GM23248 (cell line): ENCODE measurements around the gene SLC5A10.
"Not testable (repeated sequence)": the region's sequence is repeated elsewhere in the genome, so short reads cannot be mapped to it uniquely, and the experiment has no call there.

Source experiments
- EZH2 ChIP-seq: fragments of 200-600 bp; sonication (generic); IDR thresholded peaks from 2 replicates; pipeline ENCODE4 v1.6.1; 2018; ENCODE audit warnings: antibody characterized with exemption, mild to moderate bottlenecking; ENCODE audit not compliant: insufficient read depth, poor library complexity, severe bottlenecking
- EZH2phosphoT487 ChIP-seq: fragments of 200-600 bp; sonication (generic); IDR thresholded peaks from 2 replicates; pipeline ENCODE4 v1.6.1; 2018; ENCODE audit warnings: antibody characterized with exemption, moderate library complexity, mild to moderate bottlenecking, low read depth; ENCODE audit not compliant: insufficient read depth

DNA sequence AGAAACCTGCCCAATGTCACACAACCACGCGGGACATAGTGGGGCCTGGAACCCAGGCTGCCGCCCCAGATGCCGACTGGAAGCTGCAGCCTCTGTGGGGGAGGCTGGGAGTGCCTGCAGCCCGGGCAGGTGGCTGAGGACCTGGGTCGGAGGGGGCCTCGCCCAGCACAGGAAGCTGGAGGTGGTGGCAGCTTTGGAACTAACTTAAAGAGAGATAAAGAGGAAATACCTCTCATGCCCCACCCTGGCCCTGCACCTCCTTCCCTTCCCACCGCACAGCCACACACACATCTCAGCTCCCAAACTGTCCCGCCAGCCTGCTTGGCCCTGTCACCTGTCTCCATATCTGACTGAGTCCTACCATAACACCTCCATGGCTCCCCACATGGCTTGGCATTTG lies 88.4 kb downstream of the SLC5A10 start:
- not testable (repeated sequence) for TF ChIP-seq EZH2phosphoT487, EZH2
